HCEC 1CT (cell line): Measurements from ENCODE around the gene MITF.

Source experiments
- DNase-seq: peaks from one replicate; pipeline ENCODE4 v3.0.0-alpha.2; 2017

The MITF gene

GRCh38 chr3:69925506-69925905 lies 186.2 kb downstream of the MITF start:
- DNase-seq = peak; percentile 60

GRCh38 chr3:69926385-69926784 lies 187.1 kb downstream of the MITF start:
- DNase-seq = no peak

GRCh38 chr3:69927571-69927970 lies 188.3 kb downstream of the MITF start:
- no peak for DNase-seq

GRCh38 chr3:69929019-69929418 lies 189.8 kb downstream of the MITF start:
- no peak for DNase-seq

DNA sequence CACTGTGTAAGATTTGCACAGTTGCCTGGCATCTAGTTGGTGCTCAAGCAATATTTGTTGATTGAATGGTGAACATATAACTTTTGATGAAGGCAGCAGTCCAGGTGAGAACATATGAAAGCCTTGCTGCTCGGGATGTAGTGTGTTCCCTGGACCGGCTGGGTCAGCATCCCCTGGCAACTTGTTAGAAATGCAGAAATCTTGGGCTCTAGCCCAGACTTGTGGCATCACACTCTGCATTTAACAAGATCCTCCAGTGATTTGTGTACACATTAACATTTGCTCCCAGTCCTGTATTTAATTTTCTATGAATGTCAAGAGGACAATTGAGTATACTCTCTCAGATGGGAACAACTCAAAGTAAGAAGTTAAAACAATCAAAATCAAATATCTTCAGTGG lies 191.3 kb downstream of the MITF start:
- DNase-seq = no peak

GRCh38 chr3:69932087-69932486 lies 192.8 kb downstream of the MITF start:
- DNase-seq = no peak

GRCh38 chr3:69932501-69932900 lies 193.2 kb downstream of the MITF start:
- DNase-seq = no peak

DNA sequence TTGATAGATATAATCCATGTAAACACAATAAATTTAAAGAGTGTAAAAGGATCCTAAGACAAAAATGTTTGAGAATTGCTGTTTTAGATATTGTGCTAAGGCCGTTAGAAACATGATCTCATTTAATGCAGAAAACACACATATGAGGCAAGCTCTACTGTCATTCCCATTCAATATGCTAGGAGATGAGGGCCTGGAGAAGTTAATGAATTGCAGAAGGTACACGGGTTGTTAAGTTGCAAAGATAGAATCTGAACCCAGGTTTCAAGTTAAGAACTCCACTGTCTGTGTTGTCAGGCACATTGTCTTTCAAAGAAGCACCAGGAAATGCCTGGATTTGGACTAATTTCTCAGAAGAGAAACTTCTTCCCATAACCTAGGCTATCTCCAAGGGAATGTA lies 195.1 kb downstream of the MITF start:
- no peak for DNase-seq

DNA sequence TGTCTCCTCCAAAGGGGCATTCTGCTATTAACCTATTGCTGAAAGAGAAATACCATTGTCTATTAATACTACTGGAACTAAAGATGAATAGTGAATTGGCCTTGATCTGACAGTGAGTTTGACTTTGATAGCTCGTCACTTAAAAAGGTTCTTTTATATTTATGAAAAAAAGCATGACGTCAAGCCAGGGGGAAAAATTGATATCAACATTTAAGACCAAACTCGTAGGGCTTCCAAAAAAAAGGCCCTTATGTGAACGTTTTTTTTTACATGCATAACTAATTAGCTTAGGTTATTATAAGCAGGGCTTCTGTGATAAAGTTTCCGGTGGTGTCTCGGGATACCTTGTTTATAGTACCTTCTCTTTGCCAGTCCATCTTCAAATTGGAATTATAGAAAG lies 197.0 kb downstream of the MITF start:
- DNase-seq = no peak

GRCh38 chr3:69938061-69938460 lies 198.8 kb downstream of the MITF start:
- DNase-seq = no peak

- no peak for DNase-seq
Measured at GRCh38 chr3:69938931-69939330, 199.7 kb downstream of the MITF start.

DNA sequence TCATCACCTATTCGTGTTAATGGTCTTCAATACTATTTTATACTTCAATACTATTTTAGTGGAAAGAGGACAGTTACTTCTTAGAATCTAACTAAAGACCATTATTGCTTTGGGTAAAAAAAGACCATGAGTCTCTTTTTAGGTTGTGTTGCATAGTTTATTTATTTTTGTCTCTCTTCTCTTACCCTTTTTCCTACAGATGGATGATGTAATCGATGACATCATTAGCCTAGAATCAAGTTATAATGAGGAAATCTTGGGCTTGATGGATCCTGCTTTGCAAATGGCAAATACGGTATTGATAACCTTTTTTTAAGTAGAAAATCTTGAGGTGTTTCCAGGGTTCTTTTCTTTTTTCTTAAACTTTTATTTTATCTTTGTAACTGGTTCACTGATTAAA lies 201.8 kb downstream of the MITF start:
- DNase-seq = no peak

GRCh38 chr3:69941439-69942176 lies 202.3 kb downstream of the MITF start:
- peak; percentile 54 for DNase-seq

DNA sequence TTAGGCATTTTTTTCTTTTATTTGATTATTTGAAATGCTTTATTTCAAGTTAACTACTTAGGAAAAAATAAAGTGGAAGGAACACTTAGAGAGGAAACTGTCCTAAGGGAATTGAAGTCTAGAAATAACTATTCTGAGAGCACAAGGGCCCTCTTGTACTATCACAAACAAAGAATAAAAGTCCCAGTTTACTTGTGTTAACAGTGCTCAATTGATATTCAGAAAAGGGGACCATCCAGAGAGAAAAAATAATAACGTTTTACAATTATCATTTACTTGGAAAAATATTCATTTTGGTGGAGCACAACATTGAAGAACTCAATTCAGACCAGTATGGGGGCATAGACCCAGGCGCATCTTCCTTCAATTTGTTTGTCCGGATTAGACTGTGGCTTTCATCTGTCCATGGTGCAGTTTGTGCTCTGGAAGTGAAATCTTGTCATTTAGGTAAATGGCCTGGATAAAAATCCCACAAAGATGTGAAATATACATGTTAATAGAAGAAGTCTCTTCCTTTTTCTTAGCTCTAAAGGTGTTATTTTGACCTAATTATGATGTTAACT lies 205.7 kb downstream of the MITF start:
- DNase-seq = no peak

DNA sequence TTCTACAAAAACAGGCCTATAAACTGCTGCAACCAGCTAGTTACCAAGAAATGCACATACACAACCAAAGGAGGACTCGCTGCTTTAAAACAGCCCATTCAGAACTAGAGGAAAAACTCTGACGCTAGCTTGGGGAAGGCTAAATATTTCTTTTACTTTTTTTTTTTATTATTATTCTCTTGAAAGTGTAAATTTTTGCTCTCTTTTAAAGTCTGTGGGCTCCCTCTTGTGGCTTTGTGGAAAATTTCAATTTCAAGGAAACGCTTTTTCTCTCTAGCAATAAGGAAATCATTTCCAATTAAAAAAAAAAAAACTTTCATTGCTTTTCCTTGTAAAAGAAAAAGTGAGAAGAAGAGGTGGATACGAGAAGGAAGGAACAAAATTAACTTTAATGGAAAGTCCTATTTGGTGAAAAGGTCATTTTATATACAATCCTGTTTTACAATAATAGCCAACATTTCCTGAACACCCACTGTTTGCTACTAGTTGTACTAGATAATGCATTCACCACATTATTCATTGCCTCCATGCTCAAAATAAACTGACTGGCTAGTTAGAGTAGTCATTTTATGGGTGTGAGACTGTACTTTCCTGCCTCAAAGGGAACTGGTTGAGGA lies 209.1 kb downstream of the MITF start:
- DNase-seq = peak; percentile 48

GRCh38 chr3:69951616-69952015 lies 212.4 kb downstream of the MITF start:
- no peak for DNase-seq

- no peak for DNase-seq
Measured at GRCh38 chr3:69959581-69959980, 220.3 kb downstream of the MITF start.

DNA sequence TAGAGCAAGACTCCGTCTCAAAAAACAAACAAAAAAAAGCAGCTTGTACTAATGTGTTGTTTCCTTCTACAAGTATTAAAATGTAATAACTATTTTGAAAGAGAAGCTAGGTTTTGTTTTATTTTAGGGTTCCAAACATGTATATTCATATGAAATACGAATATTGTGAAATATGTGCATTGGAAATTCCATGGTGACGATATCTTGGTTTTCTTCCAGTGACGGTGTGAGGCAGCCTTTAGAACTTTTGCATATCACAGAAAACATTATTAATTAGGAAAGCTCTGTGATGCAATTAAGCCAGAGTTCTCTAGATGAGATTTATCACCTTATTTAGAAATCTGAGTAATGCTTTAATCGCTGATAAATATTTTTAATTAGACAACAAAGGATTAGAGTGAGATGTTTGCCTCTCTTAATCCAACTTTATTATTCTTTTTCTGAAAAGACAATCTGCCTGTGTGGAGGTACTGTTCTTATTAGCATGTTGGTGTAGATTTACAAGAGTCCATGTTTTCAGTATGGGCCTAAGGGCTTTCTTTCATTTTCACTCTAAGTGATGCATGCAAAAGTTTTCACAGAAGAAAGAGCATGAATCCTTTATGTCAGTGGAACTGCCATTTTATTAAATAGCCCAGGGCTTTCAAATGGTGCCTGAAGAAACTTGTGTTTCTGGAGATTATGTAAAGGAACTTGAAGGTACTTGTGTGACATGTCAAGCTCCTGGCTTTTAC lies 222.6 kb downstream of the MITF start:
- no peak for DNase-seq

GRCh38 chr3:69963643-69964042 lies 224.4 kb downstream of the MITF start:
- no peak for DNase-seq

GRCh38 chr3:69967156-69967555 lies 227.9 kb downstream of the MITF start:
- no peak for DNase-seq

- no peak for DNase-seq
Measured at GRCh38 chr3:69970827-69971226, 231.6 kb downstream of the MITF start.

- DNase-seq = no peak
Measured at GRCh38 chr3:69972672-69973071, 233.4 kb downstream of the MITF start.

- no peak for DNase-seq
Measured at GRCh38 chr3:69976021-69976420, 236.8 kb downstream of the MITF start.
